ENCODE measurements around the gene YY1.

DNA sequence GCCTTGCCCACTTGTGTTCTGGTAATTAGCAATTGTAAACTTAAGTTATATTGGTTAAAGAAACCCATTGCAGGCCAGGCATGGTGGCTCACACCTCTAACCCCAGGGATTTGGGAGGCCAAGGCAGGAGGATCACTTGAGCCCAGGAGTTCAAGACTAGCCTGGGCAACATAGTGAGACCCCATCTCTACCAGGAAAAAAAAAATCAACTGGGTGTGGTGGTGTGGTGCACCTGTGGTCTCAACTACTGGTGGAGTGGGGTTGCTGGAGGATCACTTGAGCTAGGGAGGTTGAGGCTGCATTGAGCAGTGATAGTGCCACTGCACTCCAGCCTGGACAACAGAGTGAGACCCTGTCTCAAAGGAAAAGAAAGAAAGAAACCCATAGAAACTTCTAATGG is 13.7 kb downstream of the YY1 start:
- TF ChIP-seq CTCF (conservative IDR thresholded peaks at IDR 0.05; ENCODE audit: low read depth, low read length): no peak
- no peak for TF ChIP-seq POLR2A (IDR thresholded peaks at IDR 0.05; ENCODE audit: low read depth, low read length)
- TF ChIP-seq CHD1 (IDR thresholded peaks at IDR 0.05; ENCODE audit: low read depth, low read length): no peak
- TF ChIP-seq, protein P1, sequence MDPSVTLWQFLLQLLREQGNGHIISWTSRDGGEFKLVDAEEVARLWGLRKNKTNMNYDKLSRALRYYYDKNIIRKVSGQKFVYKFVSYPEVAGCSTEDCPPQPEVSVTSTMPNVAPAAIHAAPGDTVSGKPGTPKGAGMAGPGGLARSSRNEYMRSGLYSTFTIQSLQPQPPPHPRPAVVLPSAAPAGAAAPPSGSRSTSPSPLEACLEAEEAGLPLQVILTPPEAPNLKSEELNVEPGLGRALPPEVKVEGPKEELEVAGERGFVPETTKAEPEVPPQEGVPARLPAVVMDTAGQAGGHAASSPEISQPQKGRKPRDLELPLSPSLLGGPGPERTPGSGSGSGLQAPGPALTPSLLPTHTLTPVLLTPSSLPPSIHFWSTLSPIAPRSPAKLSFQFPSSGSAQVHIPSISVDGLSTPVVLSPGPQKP (IDR thresholded peaks at IDR 0.05; ENCODE audit: borderline replicate concordance, low read depth, low read length): no peak
- TF ChIP-seq, protein P2, sequence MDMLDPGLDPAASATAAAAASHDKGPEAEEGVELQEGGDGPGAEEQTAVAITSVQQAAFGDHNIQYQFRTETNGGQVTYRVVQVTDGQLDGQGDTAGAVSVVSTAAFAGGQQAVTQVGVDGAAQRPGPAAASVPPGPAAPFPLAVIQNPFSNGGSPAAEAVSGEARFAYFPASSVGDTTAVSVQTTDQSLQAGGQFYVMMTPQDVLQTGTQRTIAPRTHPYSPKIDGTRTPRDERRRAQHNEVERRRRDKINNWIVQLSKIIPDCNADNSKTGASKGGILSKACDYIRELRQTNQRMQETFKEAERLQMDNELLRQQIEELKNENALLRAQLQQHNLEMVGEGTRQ (IDR thresholded peaks at IDR 0.05; ENCODE audit: low read depth, low read length): no peak
- no peak for TF ChIP-seq SMC3 (IDR thresholded peaks at IDR 0.05; ENCODE audit: low read depth, low read length)
- no peak for TF ChIP-seq CEBPB (IDR thresholded peaks at IDR 0.05; ENCODE audit: low read depth, low read length)
- no peak for TF ChIP-seq MAZ (IDR thresholded peaks at IDR 0.05; ENCODE audit: borderline replicate concordance, low read depth, low read length)
